Measurements from ENCODE around the gene CHMP4A. TPM values are rescaled to one million over a fixed set of nuclear protein-coding genes. Genes with fewer than 3 reads are reported as not detected.
"Not testable (repeated sequence)": the region's sequence is repeated elsewhere in the genome, so short reads cannot be mapped to it uniquely, and the experiment has no call there.

The CHMP4A gene
- total RNA-seq, 4 donors from 2014 or later, result 75.4 to 135 (median 94.9) TPM

DNA sequence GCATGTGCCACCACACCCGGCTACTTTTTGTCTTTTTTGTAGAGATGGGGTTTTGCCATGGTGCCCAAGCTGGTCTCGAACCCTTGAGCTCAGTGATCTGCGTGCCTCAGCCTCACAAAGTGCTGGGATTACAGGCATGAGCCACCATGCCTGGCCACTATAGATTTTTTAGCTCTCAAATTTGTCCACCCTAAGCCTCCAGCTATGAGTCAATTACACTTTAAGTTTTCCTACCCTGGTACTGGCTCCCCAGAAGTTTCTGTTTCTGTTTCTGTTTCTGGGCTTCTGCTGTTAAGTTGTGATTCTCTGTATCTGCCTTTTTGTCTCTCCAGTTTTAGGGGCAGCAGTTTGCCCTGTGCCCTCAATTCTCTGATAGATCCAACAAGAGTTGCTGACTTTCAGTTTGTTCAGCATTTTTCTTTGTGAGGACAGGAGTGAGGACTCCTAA is 33.5 kb upstream of the CHMP4A start:
- WGBS, result 91% methylated on average over 3 of the region's 3 CpGs
- Histone ChIP-seq H3K4me3 (no peak overlapping the region), H3K27ac (replicated peaks in 1 of 4) (no peak overlapping the region), H3K27me3 (no peaks in the 10 kb centered on the region), H3K9me3 (no peaks in the 10 kb centered on the region), H3K36me3 (no peaks in the 10 kb centered on the region), H3K4me1 (peaks cover 7 to 13% (median 12%) of the 10 kb centered on the region in 4 donors)
- intact Hi-C loops (cut with DNase I), result no loop called here
- DNase-seq (ENCODE audit: extremely low spot score), result no peak
- TF ChIP-seq EP300 (IDR thresholded peaks at IDR 0.05) (no peak), POLR2AphosphoS5 (IDR thresholded peaks at IDR 0.05) (no peak), CTCF (IDR thresholded peaks at IDR 0.05) (no peak), POLR2A (IDR thresholded peaks at IDR 0.05; ENCODE audit: low read depth) (no peak)

- peaks cover 6 to 12% (median 9%) of the 10 kb centered on the region in 4 donors for H3K36me3 ChIP-seq
- H3K4me1 ChIP-seq, result peaks cover 21 to 27% (median 26%) of the 10 kb centered on the region in 4 donors
- intact Hi-C loops (cut with DNase I); H3K4me3 ChIP-seq; H3K27ac ChIP-seq (replicated peaks in 1 of 4); H3K9me3 ChIP-seq; H3K27me3 ChIP-seq; DNase-seq (ENCODE audit: extremely low spot score): not testable (repeated sequence)
- WGBS, result 96% methylated on average over 11 of the region's 11 CpGs
Measured at GRCh38 chr14:24245350-24245749, 32.1 kb upstream of the CHMP4A start.

- intact Hi-C loops (cut with DNase I), result loop anchor here (2.0 to 5.0 kb wide), 2 partner anchors 55 to 199 kb away; partner anchors contain the start of genes DHRS1, NOP9 and SDR39U1
- Histone ChIP-seq H3K9me3 (no peaks in the 10 kb centered on the region), H3K4me3 (peak overlapping the region; percentile 65 to 83 (median 74)), H3K27me3 (no peaks in the 10 kb centered on the region), H3K27ac (replicated peaks in 1 of 4) (peak overlapping the region; percentile 94 to 99 (median 97)), H3K36me3 (peaks cover 24 to 31% (median 28%) of the 10 kb centered on the region in 4 donors), H3K4me1 (peaks cover 39 to 47% (median 45%) of the 10 kb centered on the region in 4 donors)
- 64% methylated on average over 10 of the region's 10 CpGs for WGBS
- no peak for DNase-seq (ENCODE audit: extremely low spot score)
- TF ChIP-seq POLR2AphosphoS5 (IDR thresholded peaks at IDR 0.05) (no peak), EP300 (IDR thresholded peaks at IDR 0.05) (no peak), CTCF (IDR thresholded peaks at IDR 0.05) (no peak), POLR2A (IDR thresholded peaks at IDR 0.05; ENCODE audit: low read depth) (no peak)
Measured at GRCh38 chr14:24243336-24243836, 30.1 kb upstream of the CHMP4A start.

DNA sequence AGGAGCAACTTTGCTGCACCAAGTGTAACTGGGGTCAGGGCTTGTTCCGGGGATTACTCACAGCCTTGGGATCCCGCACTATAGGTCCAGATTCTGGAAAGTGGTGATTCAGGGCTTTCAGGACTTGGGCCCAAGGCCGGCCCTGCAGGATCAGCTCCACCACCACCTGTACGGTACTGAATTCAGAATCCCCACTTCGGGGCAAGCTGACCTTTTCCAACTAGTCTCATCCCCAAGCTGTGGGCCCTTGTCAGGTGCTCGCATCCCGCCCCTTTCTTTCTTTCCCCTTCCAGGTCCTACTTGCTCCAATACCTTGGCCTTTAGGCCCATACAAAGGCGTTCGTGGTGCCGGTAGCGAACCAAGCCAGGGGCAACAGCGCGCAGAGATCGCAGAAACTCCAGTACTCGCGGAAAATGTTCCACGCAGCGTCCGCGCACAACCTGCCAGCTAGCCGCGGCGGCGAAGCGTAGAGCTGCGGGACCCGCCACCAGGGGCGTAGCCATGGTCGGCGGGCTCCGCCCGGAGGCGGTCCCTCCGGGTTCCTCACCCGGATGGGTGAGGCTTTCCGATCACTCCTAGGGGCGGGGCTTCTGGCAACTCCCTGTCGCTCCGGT is 28.6 kb upstream of the CHMP4A start:
- no peaks in the 10 kb centered on the region for H3K9me3 ChIP-seq
- peaks cover 44 to 61% (median 51%) of the 10 kb centered on the region in 4 donors for H3K4me1 ChIP-seq
- no peaks in the 10 kb centered on the region for H3K27me3 ChIP-seq
- intact Hi-C loops (cut with DNase I), result loop anchor here (2.0 to 5.0 kb wide), 2 partner anchors 57 to 200 kb away; partner anchors contain the start of genes DHRS1, NOP9 and SDR39U1
- WGBS, result 1% methylated on average over 19 of the region's 39 CpGs
- peaks cover 37 to 46% (median 42%) of the 10 kb centered on the region in 4 donors for H3K36me3 ChIP-seq
- H3K27ac ChIP-seq (replicated peaks in 1 of 4), result peak overlapping the region; percentile 94 to 99 (median 97)
- peak; percentile 98 for DNase-seq (ENCODE audit: extremely low spot score)
- TF ChIP-seq POLR2A (IDR thresholded peaks at IDR 0.05; ENCODE audit: low read depth) (no peak), POLR2AphosphoS5 (IDR thresholded peaks at IDR 0.05) (no peak), CTCF (IDR thresholded peaks at IDR 0.05) (peak; percentile 57 to 71 (median 57)), EP300 (IDR thresholded peaks at IDR 0.05) (no peak)
- H3K4me3 ChIP-seq, result peak overlapping the region; percentile 65 to 83 (median 74)

DNA sequence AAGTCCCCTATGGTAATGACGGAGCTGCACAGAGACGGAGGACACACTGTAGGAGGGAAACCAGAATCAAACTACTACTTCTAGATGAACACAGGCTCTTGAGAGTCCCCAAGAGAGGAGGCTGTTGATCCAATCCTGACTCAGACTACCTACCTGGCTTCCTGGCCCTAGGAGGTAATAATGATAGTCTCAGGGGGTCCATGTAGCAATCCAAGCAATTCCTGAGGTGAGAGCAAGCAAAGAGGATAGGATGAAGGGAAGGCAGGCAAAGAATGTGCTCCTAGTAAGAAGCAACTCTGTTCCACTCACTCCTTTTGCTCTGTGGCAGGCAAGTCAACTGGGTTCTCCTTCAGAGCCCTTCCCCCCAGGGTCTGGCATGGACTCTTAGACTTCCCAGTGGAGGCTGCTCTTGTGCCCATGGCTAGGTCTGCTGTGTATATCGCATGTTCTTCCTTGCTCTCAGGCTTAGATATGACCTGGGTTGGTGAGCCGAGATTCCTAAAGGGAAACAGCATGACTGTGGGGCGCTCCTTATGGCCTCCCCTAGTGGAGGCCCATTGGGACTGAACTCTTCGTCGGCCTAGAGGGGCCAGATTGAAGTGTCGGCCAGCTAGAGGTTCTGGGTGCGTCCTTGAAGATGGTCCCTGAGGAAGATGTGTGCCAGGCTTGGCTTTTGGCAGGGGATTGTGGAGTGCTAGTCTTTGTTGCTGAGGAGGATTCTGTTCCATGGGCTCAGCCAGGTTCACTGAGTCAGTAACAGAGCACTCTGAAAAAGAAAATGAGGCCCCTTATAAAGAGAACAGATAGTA is 27.0 kb upstream of the CHMP4A start:
- Histone ChIP-seq H3K36me3 (peaks cover 51 to 62% (median 59%) of the 10 kb centered on the region in 4 donors), H3K9me3 (no peaks in the 10 kb centered on the region), H3K4me3 (no peak overlapping the region), H3K27me3 (no peaks in the 10 kb centered on the region), H3K27ac (replicated peaks in 1 of 4) (peak overlapping the region; percentile 94 to 99 (median 97)), H3K4me1 (peaks cover 44 to 67% (median 54%) of the 10 kb centered on the region in 4 donors)
- TF ChIP-seq POLR2A (IDR thresholded peaks at IDR 0.05; ENCODE audit: low read depth), result no peak
- TF ChIP-seq CTCF (IDR thresholded peaks at IDR 0.05), result no peak
- TF ChIP-seq EP300 (IDR thresholded peaks at IDR 0.05), result no peak
- TF ChIP-seq POLR2AphosphoS5 (IDR thresholded peaks at IDR 0.05), result no peak
- no peak for DNase-seq (ENCODE audit: extremely low spot score)
- 92% methylated on average over 7 of the region's 9 CpGs for WGBS
- intact Hi-C loops (cut with DNase I), result loop anchor here (5.0 kb wide), 1 partner anchor 202 kb away; the partner anchor contains the start of gene SDR39U1
